Measurements from ENCODE around the gene ACSL6.

The ACSL6 gene

GRCh38 chr5:132008961-132009680 is 2.3 kb downstream of the ACSL6 start:
- no peak overlapping the region for H3K27ac ChIP-seq
- TF ChIP-seq ZFX (IDR thresholded peaks at IDR 0.05; ENCODE audit: borderline replicate concordance) (no peak), CTCF (IDR thresholded peaks at IDR 0.05) (no peak)

GRCh38 chr5:132008163-132008473 is 3.3 kb downstream of the ACSL6 start:
- TF ChIP-seq ZFX (IDR thresholded peaks at IDR 0.05; ENCODE audit: borderline replicate concordance), result no peak
- TF ChIP-seq CTCF (IDR thresholded peaks at IDR 0.05), result peak; percentile 54
- no peak overlapping the region for H3K27ac ChIP-seq

- no peak overlapping the region for H3K27ac ChIP-seq
- TF ChIP-seq CTCF (IDR thresholded peaks at IDR 0.05) (peak; percentile 83), ZFX (IDR thresholded peaks at IDR 0.05; ENCODE audit: borderline replicate concordance) (no peak)
Measured at GRCh38 chr5:132007399-132008162, 3.9 kb downstream of the ACSL6 start.

GRCh38 chr5:132006331-132007120 is 4.9 kb downstream of the ACSL6 start:
- no peak overlapping the region for H3K27ac ChIP-seq
- TF ChIP-seq ZFX (IDR thresholded peaks at IDR 0.05; ENCODE audit: borderline replicate concordance) (no peak), CTCF (IDR thresholded peaks at IDR 0.05) (no peak)

GRCh38 chr5:132005591-132005990 is 5.9 kb downstream of the ACSL6 start:
- no peak overlapping the region for H3K27ac ChIP-seq
- TF ChIP-seq CTCF (IDR thresholded peaks at IDR 0.05) (no peak), ZFX (IDR thresholded peaks at IDR 0.05; ENCODE audit: borderline replicate concordance) (no peak)

- no peak for TF ChIP-seq ZFX (IDR thresholded peaks at IDR 0.05; ENCODE audit: borderline replicate concordance)
- no peak for TF ChIP-seq CTCF (IDR thresholded peaks at IDR 0.05)
Measured at GRCh38 chr5:132003982-132004381, 7.5 kb downstream of the ACSL6 start.

More at GRCh38 chr5:132003982-132004381, 7.5 kb downstream of the ACSL6 start:
- H3K27ac ChIP-seq, result no peak overlapping the region
